CD14-positive monocyte (primary cell): ENCODE data around the gene AMMECR1L. TPM values are rescaled to one million over a fixed set of nuclear protein-coding genes. Genes with fewer than 3 reads are reported as not detected.

Experiments
- DNase-seq, 3 donors: peaks; one replicate each; pipeline ENCODE4 v3.0.0-alpha.2; 2011 to 2022
- H2AFZ ChIP-seq: 2 replicates; pipeline ENCODE4 v1.6.0; 2012; ENCODE audit warnings: mild to moderate bottlenecking, low read depth, low read length, inconsistent platforms; ENCODE audit not compliant: insufficient read depth, poor library complexity, severe bottlenecking
- H3K27ac ChIP-seq, 2 donors: 1 replicate in 1 of 2; 2 replicates in 1 of 2; pipeline ENCODE4 v1.5.1; 2012 to 2013; ENCODE audit warnings: low read length in 2 of 2, control low read depth in 1 of 2, inconsistent platforms in 1 of 2, low read depth in 1 of 2, mild to moderate bottlenecking in 1 of 2
- H3K27me3 ChIP-seq, 2 donors: one replicate each; pipeline versions ENCODE4 v1.6.0 to v1.6.1; 2011 to 2013; ENCODE audit warnings: low read length in 2 of 2; ENCODE audit not compliant: control insufficient read depth in 2 of 2, insufficient read depth in 2 of 2
- H3K36me3 ChIP-seq, 2 donors: replicated peaks in 1 of 2; 1 replicate in 1 of 2; 2 replicates in 1 of 2; pipeline versions ENCODE4 v1.5.1 to v1.6.1; 2012 to 2013; ENCODE audit warnings: low read length in 2 of 2, control low read depth in 1 of 2, inconsistent platforms in 1 of 2, mild to moderate bottlenecking in 1 of 2; ENCODE audit not compliant: insufficient read depth in 2 of 2, control insufficient read depth in 1 of 2
- H3K4me1 ChIP-seq, 2 donors: 1 replicate in 1 of 2; 2 replicates in 1 of 2; pipeline versions ENCODE4 v1.5.1 to v1.6.1; 2012 to 2013; ENCODE audit warnings: low read length in 2 of 2, control low read depth in 1 of 2, inconsistent platforms in 1 of 2, mild to moderate bottlenecking in 1 of 2, moderate library complexity in 1 of 2; ENCODE audit not compliant: insufficient read depth in 2 of 2, control insufficient read depth in 1 of 2
- H3K4me2 ChIP-seq: replicated peaks from 2 replicates; pipeline ENCODE3; 2012; ENCODE audit warnings: low read length, moderate library complexity, mild to moderate bottlenecking; ENCODE audit not compliant: poor library complexity, severe bottlenecking; ENCODE audit errors: extremely low read depth
- H3K4me3 ChIP-seq, 3 experiments: fragments of 200-600 bp in 1 of 3; sonication (generic) in 1 of 3; replicated peaks in 1 of 3; 1 replicate in 2 of 3; 2 replicates in 1 of 3; pipeline ENCODE4 v1.5.1; 2011 to 2013; ENCODE audit warnings: low read length in 3 of 3, mild to moderate bottlenecking in 3 of 3, control low read depth in 2 of 3, low read depth in 2 of 3, inconsistent platforms in 1 of 3, moderate library complexity in 1 of 3
- H3K79me2 ChIP-seq: 2 replicates; pipeline ENCODE4 v1.6.0; 2012; ENCODE audit warnings: mild to moderate bottlenecking, control low read depth, inconsistent platforms, low read length, moderate library complexity; ENCODE audit not compliant: insufficient read depth
- H3K9ac ChIP-seq: 2 replicates; pipeline ENCODE4 v1.6.0; 2017; ENCODE audit warnings: low read length, mild to moderate bottlenecking; ENCODE audit not compliant: insufficient read depth, poor library complexity, severe bottlenecking
- H3K9me3 ChIP-seq, 2 donors: replicated peaks in 1 of 2; 1 replicate in 1 of 2; 2 replicates in 1 of 2; pipeline versions ENCODE4 v1.5.1 to v1.6.1; 2012 to 2013; ENCODE audit warnings: low read length in 2 of 2, control low read depth in 1 of 2; ENCODE audit not compliant: control insufficient read depth in 1 of 2, insufficient read depth in 1 of 2
- H4K20me1 ChIP-seq: 2 replicates; pipeline ENCODE4 v1.6.0; 2012; ENCODE audit warnings: mild to moderate bottlenecking, low read length, control low read depth, moderate library complexity; ENCODE audit not compliant: insufficient read depth
- H3K27ac Mint-ChIP-seq, 7 donors: one replicate each; pipeline ENCODE4 v1.8.0; 2020; ENCODE audit warnings: mild to moderate bottlenecking in 7 of 7, mixed read lengths in 7 of 7, moderate library complexity in 6 of 7, inconsistent platforms in 2 of 7
- H3K27me3 Mint-ChIP-seq, 3 donors: one replicate each; pipeline ENCODE4 v1.8.0; 2021 to 2022; ENCODE audit warnings: low read depth in 3 of 3, mild to moderate bottlenecking in 3 of 3, mixed read lengths in 3 of 3, moderate library complexity in 3 of 3, inconsistent platforms in 1 of 3
- H3K36me3 Mint-ChIP-seq, 2 donors: one replicate each; pipeline ENCODE4 v1.8.0; 2020; ENCODE audit warnings: mixed read lengths in 2 of 2, inconsistent platforms in 1 of 2, mild to moderate bottlenecking in 1 of 2
- H3K4me1 Mint-ChIP-seq: one replicate; pipeline ENCODE4 v1.8.0; 2020; ENCODE audit warnings: mild to moderate bottlenecking, mixed read lengths
- H3K4me3 Mint-ChIP-seq, 2 donors: one replicate each; pipeline ENCODE4 v1.8.0; 2020; ENCODE audit warnings: mild to moderate bottlenecking in 2 of 2, mixed read lengths in 2 of 2, moderate library complexity in 1 of 2
- H3K9me3 Mint-ChIP-seq, 7 donors: one replicate each; pipeline ENCODE4 v1.8.0; 2020 to 2022; ENCODE audit warnings: mixed read lengths in 7 of 7, mild to moderate bottlenecking in 6 of 7, moderate library complexity in 6 of 7, inconsistent platforms in 2 of 7
- CTCF ChIP-seq: fragments of 200-600 bp; IDR thresholded peaks from one replicate; pipeline ENCODE4 v1.8.0; 2022; ENCODE audit warnings: antibody characterized with exemption, mild to moderate bottlenecking
- WGBS: methylation state at CpG from one replicate; pipeline ENCODE4 v1.1.5; 2013; ENCODE audit warnings: missing lambda C conversion rate; ENCODE audit not compliant: insufficient coverage; 5-methylcytosine and 5-hydroxymethylcytosine counted together
- intact Hi-C, 2 donors: fragments of 100-400 bp; cut with micrococcal nuclease; formaldehyde crosslinking; loops; one replicate each; pipeline versions ENCODE4 v1.15.0 to v1.15.1; 2023
- polyA plus RNA-seq, 3 donors: library from polyadenylated mRNA; depleted of rRNA in 1 of 3; unstranded in 2 of 3; stranded (reverse) in 1 of 3; fragments of 300-500 nt in 2 of 3; fragments of >200 nt in 1 of 3; fragmentation: Illumina TruSeq in 2 of 3; gene quantifications; 1 replicate in 2 of 3; 2 replicates in 1 of 3; pipeline ENCODE4 v1.2.3, GENCODE V29; 2012 to 2021

Gene AMMECR1L
- polyA plus RNA-seq, 3 donors: 2.5 to 9.8 (median 3.1) TPM

DNA sequence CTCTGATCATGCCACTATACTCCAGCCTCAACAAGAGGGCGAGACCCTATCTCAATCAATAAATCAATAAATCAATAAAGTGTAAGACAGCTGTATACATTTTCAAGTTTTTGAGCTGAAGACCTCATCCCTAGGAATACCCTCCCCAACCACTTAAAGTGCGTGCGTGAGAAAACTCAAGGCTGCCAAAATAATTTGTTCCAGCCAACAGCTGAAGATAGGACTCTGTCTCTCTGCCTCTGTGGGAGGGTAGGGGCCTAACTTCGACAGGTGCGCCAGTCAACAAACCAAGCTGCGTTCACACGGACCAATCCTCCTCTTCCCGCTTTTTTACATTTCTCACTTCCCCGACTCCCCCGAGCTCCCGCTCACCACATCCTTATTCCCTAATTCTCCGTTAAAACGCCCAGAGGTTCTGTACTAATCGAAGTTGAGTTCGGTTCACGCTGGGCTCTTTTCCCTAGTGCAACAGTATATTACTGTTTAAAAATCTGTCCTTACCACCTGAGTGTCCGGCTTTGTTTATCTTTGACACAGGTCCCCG lies 28.4 kb downstream of the AMMECR1L start:
- TF ChIP-seq CTCF: no peak
- Histone ChIP-seq H4K20me1 (peaks cover 39% of the 10 kb centered on the region), H2AFZ (peak overlapping the region; percentile 81), H3K79me2 (peaks cover 55% of the 10 kb centered on the region), H3K27me3 (no peaks in the 10 kb centered on the region), H3K27ac (peak overlapping the region; percentile 34 to 87), H3K9ac (peak overlapping the region; percentile 77), H3K36me3 (peaks cover 3 to 20% of the 10 kb centered on the region in 2 donors), H3K4me2 (peak overlapping the region; percentile 85), H3K4me3 (peak overlapping the region; percentile 79 to 85 (median 83)), H3K4me1 (peaks cover 18 to 32% of the 10 kb centered on the region in 2 donors), H3K9me3 (no peaks in the 10 kb centered on the region)
- 0% methylated on average over 13 of the region's 18 CpGs for WGBS
- peaks cover 3 to 5% (median 4%) of the 10 kb centered on the region in 3 donors for H3K27me3 Mint-ChIP-seq
- peak overlapping the region; percentile 82 to 95 for H3K4me3 Mint-ChIP-seq
- DNase-seq: peak in 1 of 3 donors; percentile 11
- peaks cover 37% of the 10 kb centered on the region for H3K4me1 Mint-ChIP-seq
- H3K36me3 Mint-ChIP-seq: peaks cover 10 to 15% of the 10 kb centered on the region in 2 donors
- H3K27ac Mint-ChIP-seq: peak overlapping the region; percentile 84 to 92 (median 88)
- no peaks in the 10 kb centered on the region for H3K9me3 Mint-ChIP-seq
- intact Hi-C loops: loop anchor here in 1 of 2 donors (2.0 to 5.0 kb wide), 2 partner anchors 27 to 45 kb away; partner anchors contain the start of genes AMMECR1L and WDR33

GRCh38 chr2:127853671-127854070 lies 32.1 kb downstream of the AMMECR1L start:
- Histone ChIP-seq H3K27me3 (no peaks in the 10 kb centered on the region), H3K9ac (no peak overlapping the region), H3K4me2 (no peak overlapping the region), H3K27ac (no peak overlapping the region), H4K20me1 (peaks cover 51% of the 10 kb centered on the region), H2AFZ (no peak overlapping the region), H3K36me3 (peaks cover 25 to 54% of the 10 kb centered on the region in 2 donors), H3K9me3 (no peaks in the 10 kb centered on the region), H3K4me3 (no peak overlapping the region), H3K4me1 (peaks cover 14 to 32% of the 10 kb centered on the region in 2 donors), H3K79me2 (peaks cover 84% of the 10 kb centered on the region)
- TF ChIP-seq CTCF: no peak
- H3K9me3 Mint-ChIP-seq: no peaks in the 10 kb centered on the region
- 43% methylated on average over 1 of the region's 4 CpGs for WGBS
- no peak for DNase-seq
- H3K4me1 Mint-ChIP-seq: peaks cover 34% of the 10 kb centered on the region
- intact Hi-C loops: no loop called here
- peaks cover 0 to 4% (median 3%) of the 10 kb centered on the region in 3 donors for H3K27me3 Mint-ChIP-seq
- peaks cover 36 to 51% of the 10 kb centered on the region in 2 donors for H3K36me3 Mint-ChIP-seq
- H3K4me3 Mint-ChIP-seq: no peak overlapping the region
- peak overlapping the region in 2 of 7 donors; percentile 17 to 57 for H3K27ac Mint-ChIP-seq
